Endothelial cell of umbilical vein (primary cell): ENCODE results near the gene HTR2C. TPM values are rescaled to one million over a fixed set of nuclear protein-coding genes. Genes with fewer than 3 reads are reported as not detected.

Experiments
- BruUV-seq: library from RNA; stranded (reverse); fragments of 400-500 nt; replicated peaks from 2 replicates; lab custom pipeline; 2021; lab: Mats Ljungman, UMichigan
- CTCF ChIA-PET: fragments of 300-600, 350-600 bp; sonication (Branson Sonifier 250); formaldehyde crosslinking; loops from one replicate; lab custom pipeline; 2021; ENCODE audit warnings: antibody characterized with exemption, inconsistent platforms; lab: Charles Lee
- POLR2A ChIA-PET: fragments of 300-600, 350-600 bp; sonication (Branson Sonifier 250); formaldehyde crosslinking; loops from one replicate; lab custom pipeline; 2021; ENCODE audit warnings: antibody characterized with exemption, inconsistent platforms; lab: Charles Lee
- DNase-seq: peaks from one replicate; pipeline ENCODE4 v3.0.0-alpha.2; 2011; ENCODE audit warnings: low read depth, low spot score
- FAIRE-seq: peaks from 2 replicates; lab custom pipeline; 2011; peaks lifted over from hg19 to GRCh38; lab: Jason Lieb, UNC
- H2AFZ ChIP-seq: 2 replicates; pipeline ENCODE4 v1.6.0; 2012; ENCODE audit warnings: low read depth, low read length, control low read depth, inconsistent platforms
- H3K27ac ChIP-seq: 2 replicates; pipeline ENCODE4 v1.5.1; 2011; ENCODE audit warnings: low read depth, mild to moderate bottlenecking, control low read depth, low read length, moderate library complexity; ENCODE audit not compliant: insufficient read depth
- H3K27me3 ChIP-seq, 2 experiments: 2 replicates each; pipeline versions ENCODE4 v1.6.0 to v1.6.1; 2011; ENCODE audit warnings: low read length in 2 of 2, mixed read lengths in 1 of 2; ENCODE audit not compliant: control insufficient read depth in 2 of 2, insufficient read depth in 2 of 2
- H3K36me3 ChIP-seq, 2 experiments: 2 replicates in 1 of 2; 3 replicates in 1 of 2; pipeline ENCODE4 v1.5.1; 2011; ENCODE audit warnings: low read length in 2 of 2, mild to moderate bottlenecking in 1 of 2, moderate library complexity in 1 of 2; ENCODE audit not compliant: control insufficient read depth in 2 of 2, insufficient read depth in 2 of 2; ENCODE audit errors: extremely low read depth in 1 of 2
- H3K4me1 ChIP-seq: 3 replicates; pipeline ENCODE4 v1.5.1; 2011; ENCODE audit warnings: mild to moderate bottlenecking, low read length; ENCODE audit not compliant: control insufficient read depth, insufficient read depth; ENCODE audit errors: extremely low read depth
- H3K4me2 ChIP-seq: 2 replicates; pipeline ENCODE4 v1.6.1; 2011; ENCODE audit warnings: low read length, control low read depth, mixed read lengths; ENCODE audit not compliant: insufficient read depth
- H3K4me3 ChIP-seq, 3 experiments: fragments of 200-600 bp in 1 of 3; sonication (generic), shearing (Covaris generic) in 1 of 3; replicated peaks in 1 of 3; 2 replicates each; pipeline ENCODE4 v1.5.1; 2011 to 2016; ENCODE audit warnings: control low read depth in 3 of 3, low read length in 3 of 3, mild to moderate bottlenecking in 2 of 3, inconsistent platforms in 1 of 3, low read depth in 1 of 3, moderate library complexity in 1 of 3; ENCODE audit not compliant: insufficient read depth in 1 of 3
- H3K79me2 ChIP-seq: 2 replicates; pipeline ENCODE4 v1.6.0; 2012; ENCODE audit warnings: low read length, inconsistent platforms; ENCODE audit not compliant: control insufficient read depth, insufficient read depth
- H3K9ac ChIP-seq: replicated peaks from 2 replicates; pipeline ENCODE3; 2011; ENCODE audit warnings: low read length, control low read depth; ENCODE audit not compliant: insufficient read depth; ENCODE audit errors: extremely low read depth
- H3K9me1 ChIP-seq: replicated peaks from 3 replicates; pipeline ENCODE4 v1.6.0; 2011; ENCODE audit warnings: mild to moderate bottlenecking, low read length; ENCODE audit not compliant: control insufficient read depth, insufficient read depth; ENCODE audit errors: extremely low read depth
- H3K9me3 ChIP-seq: replicated peaks from 2 replicates; pipeline ENCODE4 v1.5.1; 2012; ENCODE audit warnings: low read length, inconsistent platforms; ENCODE audit not compliant: control insufficient read depth, insufficient read depth
- H4K20me1 ChIP-seq: replicated peaks from 2 replicates; pipeline ENCODE3; 2011; ENCODE audit warnings: mild to moderate bottlenecking, low read length; ENCODE audit not compliant: control insufficient read depth, insufficient read depth; ENCODE audit errors: extremely low read depth
- EZH2 ChIP-seq: IDR thresholded peaks from 2 replicates; pipeline ENCODE4 v1.6.1; 2012; ENCODE audit warnings: borderline replicate concordance, low read depth, mild to moderate bottlenecking, moderate library complexity, low read length, inconsistent platforms; ENCODE audit not compliant: severe bottlenecking
- FOS ChIP-seq: IDR thresholded peaks from 2 replicates; pipeline ENCODE4 v1.6.1; 2011; ENCODE audit warnings: mild to moderate bottlenecking, low read length, moderate library complexity, borderline replicate concordance; ENCODE audit not compliant: insufficient read depth
- GATA2 ChIP-seq: IDR thresholded peaks from 2 replicates; pipeline ENCODE4 v1.7.0; 2011; ENCODE audit warnings: low read depth, mild to moderate bottlenecking, moderate library complexity, mixed read lengths, low read length; ENCODE audit not compliant: insufficient read length, insufficient read depth
- JUN ChIP-seq: IDR thresholded peaks from 2 replicates; pipeline ENCODE4 v1.6.1; 2011; ENCODE audit warnings: borderline replicate concordance, low read depth; ENCODE audit not compliant: insufficient read length, insufficient read depth
- MAX ChIP-seq: IDR thresholded peaks from 2 replicates; pipeline ENCODE4 v1.6.1; 2011; ENCODE audit not compliant: insufficient read depth, insufficient read length
- MYC ChIP-seq: IDR thresholded peaks from one replicate; pipeline ENCODE4 v1.6.1; 2011; ENCODE audit warnings: mild to moderate bottlenecking, low read depth, low read length
- POLR2A ChIP-seq: IDR thresholded peaks from 2 replicates; pipeline ENCODE4 v1.6.1; 2012; ENCODE audit warnings: low read depth, mild to moderate bottlenecking, control low read depth, low read length
- POLR2AphosphoS5 ChIP-seq: IDR thresholded peaks from 2 replicates; pipeline ENCODE4 v1.6.1; 2012; ENCODE audit warnings: low read depth, mild to moderate bottlenecking, control low read depth, low read length, moderate library complexity; ENCODE audit not compliant: insufficient read depth
- dilution Hi-C: fragments of 300-500 bp; cut with MboI; formaldehyde crosslinking; loops from one replicate; pipeline ENCODE4 v1.15.0; 2019; ENCODE audit warnings: low sequenced_read_pairs; ENCODE audit not compliant: extremely low pct_ligation_motif_present
- intact Hi-C: fragments of 100-400 bp; cut with micrococcal nuclease; formaldehyde crosslinking; loops from one replicate; pipeline ENCODE4 v1.10.0; 2022
- polyA plus RNA-seq, 4 experiments: library from polyadenylated mRNA; depleted of rRNA in 3 of 4; stranded (reverse) in 3 of 4; unstranded in 1 of 4; fragments of >200 nt; gene quantifications; 2 replicates each; pipeline versions ENCODE4 v1.2.1 to v1.2.3, GENCODE V29; 2011 to 2012; ENCODE audit warnings: missing spikeins in 1 of 4
- total RNA-seq: library from RNA; stranded (reverse); gene quantifications from 2 replicates; pipeline ENCODE4 v1.2.3, GENCODE V29; 2021
- TF ChIP-seq, protein P1 (sequence below), 2 donors: IDR thresholded peaks; 1 replicate in 1 of 2; 2 replicates in 1 of 2; pipeline ENCODE4 v1.5.1; 2011; ENCODE audit warnings: low read length in 2 of 2, mild to moderate bottlenecking in 2 of 2, moderate library complexity in 2 of 2, control low read depth in 1 of 2, inconsistent platforms in 1 of 2, low read depth in 1 of 2; ENCODE audit not compliant: insufficient read depth in 1 of 2; ENCODE audit errors: extremely low read depth in 1 of 2

The HTR2C gene
- total and polyA plus RNA-seq, 2 donors (not counting 3 experiments of a cell fraction or from before 2014, with no cell fraction given), result not detected

GRCh38 chrX:114842181-114842580 lies 258.3 kb downstream of the HTR2C start:
- Histone ChIP-seq H3K36me3 (no peaks in the 10 kb centered on the region), H3K9ac (no peak overlapping the region), H3K27ac (no peak overlapping the region), H3K9me1 (no peaks in the 10 kb centered on the region), H3K4me1 (no peaks in the 10 kb centered on the region), H3K4me2 (no peak overlapping the region), H3K4me3 (no peak overlapping the region), H3K27me3 (no peaks in the 10 kb centered on the region), H3K79me2 (no peaks in the 10 kb centered on the region), H2AFZ (no peak overlapping the region), H4K20me1 (no peaks in the 10 kb centered on the region), H3K9me3 (no peaks in the 10 kb centered on the region)
- CTCF ChIA-PET, result no interaction called here
- FAIRE-seq, result no peak
- intact Hi-C loops, result no loop called here
- no peak for DNase-seq
- POLR2A ChIA-PET, result no interaction called here
- dilution Hi-C loops, result no loop called here
- BruUV-seq, result no TSS peak
- TF ChIP-seq MYC, result no peak
- no peak for TF ChIP-seq FOS
- TF ChIP-seq, protein P1, sequence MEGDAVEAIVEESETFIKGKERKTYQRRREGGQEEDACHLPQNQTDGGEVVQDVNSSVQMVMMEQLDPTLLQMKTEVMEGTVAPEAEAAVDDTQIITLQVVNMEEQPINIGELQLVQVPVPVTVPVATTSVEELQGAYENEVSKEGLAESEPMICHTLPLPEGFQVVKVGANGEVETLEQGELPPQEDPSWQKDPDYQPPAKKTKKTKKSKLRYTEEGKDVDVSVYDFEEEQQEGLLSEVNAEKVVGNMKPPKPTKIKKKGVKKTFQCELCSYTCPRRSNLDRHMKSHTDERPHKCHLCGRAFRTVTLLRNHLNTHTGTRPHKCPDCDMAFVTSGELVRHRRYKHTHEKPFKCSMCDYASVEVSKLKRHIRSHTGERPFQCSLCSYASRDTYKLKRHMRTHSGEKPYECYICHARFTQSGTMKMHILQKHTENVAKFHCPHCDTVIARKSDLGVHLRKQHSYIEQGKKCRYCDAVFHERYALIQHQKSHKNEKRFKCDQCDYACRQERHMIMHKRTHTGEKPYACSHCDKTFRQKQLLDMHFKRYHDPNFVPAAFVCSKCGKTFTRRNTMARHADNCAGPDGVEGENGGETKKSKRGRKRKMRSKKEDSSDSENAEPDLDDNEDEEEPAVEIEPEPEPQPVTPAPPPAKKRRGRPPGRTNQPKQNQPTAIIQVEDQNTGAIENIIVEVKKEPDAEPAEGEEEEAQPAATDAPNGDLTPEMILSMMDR (IDR thresholded peaks at IDR 0.05; ENCODE audit: extremely low read depth in 1 of 2, insufficient read depth in 1 of 2, low read depth in 1 of 2, low read length in 2 of 2), result no peak
- TF ChIP-seq JUN, result no peak
- no peak for TF ChIP-seq GATA2
- TF ChIP-seq POLR2AphosphoS5, result no peak
- no peak for TF ChIP-seq MAX
- no peak for TF ChIP-seq EZH2
- no peak for TF ChIP-seq POLR2A
